Stomach (tissue), 9 donors: Measurements from ENCODE around the gene CRACR2A. TPM values are rescaled to one million over a fixed set of nuclear protein-coding genes. Genes with fewer than 3 reads are reported as not detected.

ENCODE experiments used
- DNase-seq, 2 donors: peaks; one replicate each; pipeline versions ENCODE4 v3.0.0 to v3.0.0-alpha.2; 2013 to 2019
- H3K27ac ChIP-seq, 5 donors: fragments of 200-600 bp in 4 of 5; sonication (generic) in 4 of 5; one replicate each; pipeline ENCODE4 v1.5.1; 2013 to 2019; ENCODE audit warnings: mild to moderate bottlenecking in 1 of 5, moderate library complexity in 1 of 5
- H3K27me3 ChIP-seq, 3 donors: fragments of 200-600 bp; sonication (generic); one replicate each; pipeline ENCODE4 v1.5.1; 2017 to 2019; ENCODE audit warnings: mixed run types in 1 of 3
- H3K36me3 ChIP-seq, 4 donors: fragments of 200-600 bp; sonication (generic); 1 replicate in 3 of 4; 2 replicates in 1 of 4; pipeline ENCODE4 v1.5.1; 2016 to 2019
- H3K4me1 ChIP-seq, 4 donors: fragments of 200-600 bp; sonication (generic); one replicate each; pipeline ENCODE4 v1.5.1; 2016 to 2019
- H3K4me3 ChIP-seq, 4 donors: fragments of 200-600 bp; sonication (generic) in 3 of 4; one replicate each; pipeline ENCODE4 v1.5.1; 2016 to 2019; ENCODE audit warnings: mild to moderate bottlenecking in 1 of 4
- H3K9me3 ChIP-seq, 4 donors: fragments of 200-600 bp; sonication (generic); one replicate each; pipeline ENCODE4 v1.5.1; 2016 to 2019
- CTCF ChIP-seq, 7 experiments: fragments of 450-650 bp in 4 of 7; fragments of 200-600 bp in 3 of 7; sonication (generic) in 3 of 7; IDR thresholded peaks; one replicate each; pipeline ENCODE4 v1.5.1; 2016 to 2019; ENCODE audit warnings: antibody characterized with exemption in 7 of 7, control low read depth in 2 of 7, mild to moderate bottlenecking in 1 of 7
- EP300 ChIP-seq: sonication (generic); formaldehyde crosslinking; IDR thresholded peaks from one replicate; pipeline ENCODE4 v1.6.1; 2017; ENCODE audit warnings: antibody characterized with exemption
- POLR2A ChIP-seq, 4 donors: fragments of 450-650 bp; IDR thresholded peaks; one replicate each; pipeline ENCODE4 v1.6.1; 2016; ENCODE audit warnings: antibody characterized with exemption in 4 of 4, control low read depth in 2 of 4, mild to moderate bottlenecking in 1 of 4, moderate library complexity in 1 of 4
- POLR2AphosphoS5 ChIP-seq, 3 donors: sonication (generic); formaldehyde crosslinking; IDR thresholded peaks; one replicate each; pipeline ENCODE4 v1.6.1; 2016; ENCODE audit warnings: antibody characterized with exemption in 3 of 3
- WGBS, 5 donors: extraction: QIAGEN DNeasy Blood & Tissue Kit in 3 of 5; methylation state at CpG; one replicate each; pipeline versions ENCODE4 v1.1.5 to v1.1.7; 2013 to 2018; 5-methylcytosine and 5-hydroxymethylcytosine counted together
- intact Hi-C: fragments of 100-400 bp; cut with DNase I; formaldehyde crosslinking; loops from one replicate; pipeline ENCODE4 v1.15.1; 2023; ENCODE audit warnings: low total_unique reads
- polyA plus RNA-seq, 3 donors: library from polyadenylated mRNA; stranded (reverse); fragments of 200-250 nt; gene quantifications; one replicate each; pipeline ENCODE4 v1.2.3, GENCODE V29; 2013
- total RNA-seq, 5 donors: library from RNA; depleted of rRNA; stranded (reverse); fragments of >200 nt; gene quantifications; one replicate each; pipeline versions ENCODE4 v1.1.0 to v1.2.3, GENCODE V29; 2014 to 2016
- donor health status: healthy with polysubstance abuse.
- donor health status: Bipolar disorder and iron deficiency.
- donor health status: healthy.

CRACR2A gene
- total and polyA plus RNA-seq, 8 donors, result 0.15 to 66.6 (median 3.1) TPM

GRCh38 chr12:3777206-3777809 lies 24.4 kb upstream of the CRACR2A start:
- no peaks in the 10 kb centered on the region for H3K9me3 ChIP-seq
- H3K27me3 ChIP-seq, result no peaks in the 10 kb centered on the region
- no peak overlapping the region for H3K4me3 ChIP-seq
- H3K27ac ChIP-seq, result no peak overlapping the region
- DNase-seq, result peak in 1 of 2 donors; percentile 74
- no peaks in the 10 kb centered on the region for H3K36me3 ChIP-seq
- WGBS, 5 donors, result 51 to 66% (median 59%) methylated on average over 3 of the region's 3 CpGs
- intact Hi-C loops, result loop anchor here (5.0 to 10.0 kb wide), 2 partner anchors 123 to 475 kb away; no protein-coding TSS in a partner anchor
- TF ChIP-seq POLR2A (IDR thresholded peaks at IDR 0.05) (no peak), CTCF (IDR thresholded peaks at IDR 0.05) (peak in 5 of 7 experiments; percentile 19 to 67 (median 62))
- H3K4me1 ChIP-seq, result no peaks in the 10 kb centered on the region

- Histone ChIP-seq H3K27ac (no peak overlapping the region), H3K4me3 (no peak overlapping the region), H3K27me3 (no peaks in the 10 kb centered on the region), H3K36me3 (no peaks in the 10 kb centered on the region), H3K4me1 (no peaks in the 10 kb centered on the region), H3K9me3 (no peaks in the 10 kb centered on the region)
- TF ChIP-seq POLR2A (IDR thresholded peaks at IDR 0.05), result no peak
- no peak for TF ChIP-seq POLR2AphosphoS5 (IDR thresholded peaks at IDR 0.05)
- no peak for TF ChIP-seq CTCF (IDR thresholded peaks at IDR 0.05)
- no peak for TF ChIP-seq EP300
- WGBS, 5 donors, result 78 to 88% (median 88%) methylated on average over 5 of the region's 5 CpGs
- intact Hi-C loops, result loop anchor here (5.0 to 10.0 kb wide), 2 partner anchors 121 to 473 kb away; no protein-coding TSS in a partner anchor
- no peak for DNase-seq
Measured at GRCh38 chr12:3775385-3776035, 22.6 kb upstream of the CRACR2A start.

- TF ChIP-seq POLR2AphosphoS5 (IDR thresholded peaks at IDR 0.05) (no peak), POLR2A (IDR thresholded peaks at IDR 0.05) (no peak), CTCF (IDR thresholded peaks at IDR 0.05) (no peak), EP300 (no peak)
- H3K4me3 ChIP-seq, result no peak overlapping the region
- no peak overlapping the region for H3K27ac ChIP-seq
- H3K9me3 ChIP-seq, result no peaks in the 10 kb centered on the region
- H3K36me3 ChIP-seq, result no peaks in the 10 kb centered on the region
- H3K4me1 ChIP-seq, result no peaks in the 10 kb centered on the region
- no peaks in the 10 kb centered on the region for H3K27me3 ChIP-seq
- DNase-seq, result no peak
- intact Hi-C loops, result loop anchor here (10.0 kb wide), 1 partner anchor 118 kb away; no protein-coding TSS in a partner anchor
- WGBS, 5 donors, result 32 to 53% (median 45%) methylated on average over 4 of the region's 4 CpGs
Measured at GRCh38 chr12:3772380-3772779, 19.5 kb upstream of the CRACR2A start.

- Histone ChIP-seq H3K4me3 (no peak overlapping the region), H3K9me3 (no peaks in the 10 kb centered on the region), H3K27me3 (no peaks in the 10 kb centered on the region), H3K36me3 (no peaks in the 10 kb centered on the region), H3K4me1 (no peaks in the 10 kb centered on the region), H3K27ac (no peak overlapping the region)
- no peak for DNase-seq
- 48 to 80% (median 65%) methylated on average over 1 of the region's 1 CpG for WGBS, 5 donors
- intact Hi-C loops, result loop anchor here (10.0 kb wide), 1 partner anchor 117 kb away; no protein-coding TSS in a partner anchor
- no peak for TF ChIP-seq EP300
- TF ChIP-seq POLR2A (IDR thresholded peaks at IDR 0.05), result no peak
- TF ChIP-seq POLR2AphosphoS5 (IDR thresholded peaks at IDR 0.05), result no peak
- TF ChIP-seq CTCF (IDR thresholded peaks at IDR 0.05), result no peak
Measured at GRCh38 chr12:3771853-3772252, 18.9 kb upstream of the CRACR2A start.
